SH-SY5Y (cell line): ENCODE data around the gene CA7.

Source experiments
- GATA2 ChIP-seq: IDR thresholded peaks from 2 replicates; pipeline ENCODE4 v1.6.1; 2011; ENCODE audit warnings: mild to moderate bottlenecking, low read depth, low read length
- GATA3 ChIP-seq: IDR thresholded peaks from 2 replicates; pipeline ENCODE4 v1.6.1; 2011; ENCODE audit warnings: low read depth, mild to moderate bottlenecking, low read length, moderate library complexity

The CA7 gene

DNA sequence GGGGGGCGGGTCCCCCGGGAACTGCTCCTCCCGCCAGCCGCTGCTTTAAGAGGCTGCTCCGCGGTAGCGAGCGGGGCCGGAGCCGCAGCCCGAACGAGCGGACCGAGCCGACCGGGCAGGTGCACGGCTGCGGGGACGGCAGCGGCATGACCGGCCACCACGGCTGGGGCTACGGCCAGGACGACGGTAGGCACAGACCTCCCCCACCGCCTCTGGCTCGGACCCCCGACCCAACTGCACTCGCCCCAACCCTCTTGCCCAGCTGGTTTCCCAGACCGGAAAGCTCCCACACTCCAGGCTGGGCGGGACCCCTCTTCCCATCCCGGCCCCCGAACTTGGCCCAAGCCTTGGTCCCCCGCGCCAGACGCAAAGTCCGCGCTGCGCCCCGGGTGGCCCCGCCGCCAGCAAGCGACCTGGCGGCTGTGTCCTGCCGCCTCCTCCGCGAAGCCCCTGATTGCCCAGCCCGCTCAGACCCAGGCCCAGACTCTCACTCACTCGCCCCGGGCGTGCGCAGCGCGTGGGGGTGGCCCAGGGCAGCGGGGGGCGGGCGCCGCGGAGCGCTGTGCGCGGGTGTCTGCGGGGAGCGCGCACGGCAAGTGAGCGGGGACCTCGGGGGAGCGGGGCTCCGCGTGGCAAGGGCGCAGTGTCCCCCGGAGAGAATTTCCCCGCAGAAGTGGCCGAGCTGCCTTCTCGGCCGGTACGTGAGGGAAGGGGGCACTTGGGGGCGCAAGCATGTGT, at the start of gene CA7:
CA7 (plus strand) TSS at position 73 of the 738 bp plus-strand sequence; CDS start at position 147, 74 bp downstream.
- no peak for TF ChIP-seq GATA3
- TF ChIP-seq GATA2 = no peak

DNA sequence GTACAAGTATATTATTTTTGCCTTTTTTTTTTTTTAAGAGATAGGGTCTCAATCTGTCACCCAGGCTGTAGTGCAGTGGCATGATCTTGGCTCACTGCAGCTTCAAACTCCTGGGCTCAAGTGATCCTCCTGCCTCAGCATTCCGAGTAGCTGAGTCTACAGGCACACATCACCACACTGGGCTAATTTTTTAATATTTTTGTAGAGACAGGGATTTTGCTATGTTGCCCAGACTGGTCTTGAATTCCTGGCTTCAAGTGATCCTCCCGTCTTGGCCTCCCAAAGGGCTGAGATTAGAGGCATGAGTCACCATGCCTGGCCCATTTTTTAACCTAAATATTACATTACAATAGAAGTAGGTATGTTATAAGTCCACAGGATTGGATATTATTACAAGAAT, 46.1 kb upstream of the CA7 start:
- TF ChIP-seq GATA2 (no peak), GATA3 (no peak)

DNA sequence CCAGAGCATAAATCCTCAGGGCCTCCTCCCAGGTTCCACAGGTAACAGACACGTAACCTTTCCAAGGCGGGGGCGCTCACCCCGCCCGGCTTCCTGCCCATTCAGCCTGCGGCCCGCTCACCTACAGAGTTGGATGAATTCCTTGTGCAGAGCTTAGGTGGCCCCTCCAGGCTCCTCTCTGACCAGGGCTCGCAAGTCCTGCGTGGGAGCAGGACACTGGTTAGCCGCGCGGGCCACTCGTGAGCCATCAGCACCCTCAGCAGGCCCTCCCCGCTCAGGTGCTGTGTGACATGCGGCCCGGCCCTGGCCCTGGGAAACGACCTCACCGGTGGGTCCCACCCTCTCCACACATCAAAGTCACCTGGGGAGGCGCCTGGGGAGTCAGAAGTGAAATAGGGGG, 43.4 kb upstream of the CA7 start:
- no peak for TF ChIP-seq GATA2
- TF ChIP-seq GATA3 = no peak

GRCh38 chr16:66801320-66802105, 42.7 kb upstream of the CA7 start, which contains the start of gene TERB1:
Gene TERB1 (minus strand): TSS chr16:66801584. CDS start chr16:66796798, 4,786 bp downstream.
- no peak for TF ChIP-seq GATA2
- no peak for TF ChIP-seq GATA3

DNA sequence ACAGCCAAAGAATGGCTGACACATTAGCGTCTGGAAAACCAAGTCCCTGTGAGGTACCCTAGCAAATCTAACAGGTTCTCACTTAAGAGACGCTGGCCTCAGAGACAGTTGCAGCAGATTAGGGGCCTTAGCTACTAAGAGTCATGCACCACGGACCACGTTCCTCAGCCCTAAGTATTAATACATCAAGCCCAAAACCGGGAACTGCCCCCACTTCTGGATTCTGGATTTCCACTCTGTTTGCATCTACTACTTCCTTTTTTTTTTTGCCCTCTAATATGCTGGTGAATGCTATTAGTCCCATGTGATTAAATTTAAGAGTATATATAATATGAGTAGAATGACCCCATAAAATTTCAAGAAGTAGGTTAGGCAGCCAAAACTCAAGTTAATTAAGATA, 42.1 kb upstream of the CA7 start:
- no peak for TF ChIP-seq GATA3
- TF ChIP-seq GATA2 = no peak

- TF ChIP-seq GATA2 (no peak), GATA3 (no peak)
These were observed 34.4 kb upstream of the CA7 start for GRCh38 chr16:66809765-66810164.

GRCh38 chr16:66810391-66810790, 33.8 kb upstream of the CA7 start:
- no peak for TF ChIP-seq GATA2
- TF ChIP-seq GATA3 = no peak

GRCh38 chr16:66811043-66811442, 33.2 kb upstream of the CA7 start:
- TF ChIP-seq GATA2 (no peak), GATA3 (no peak)

DNA sequence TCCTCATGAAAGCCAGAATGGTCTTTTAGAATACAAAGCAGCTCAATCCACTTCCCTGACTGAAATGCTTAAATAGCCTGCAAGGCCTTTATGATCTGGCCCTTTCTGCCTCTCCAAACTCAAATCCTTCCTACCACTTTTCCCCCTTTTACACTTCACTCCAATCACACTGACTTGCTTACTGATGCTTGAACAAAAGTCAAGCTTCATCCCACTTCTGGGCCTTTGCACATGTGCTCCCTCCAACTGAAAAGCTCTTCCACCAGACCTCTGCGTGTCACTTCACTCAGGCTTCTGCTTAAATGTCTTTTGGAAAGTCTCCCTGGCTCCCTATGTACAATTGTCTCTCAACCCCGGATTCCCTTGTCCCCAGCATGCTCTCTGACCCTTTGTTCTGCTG, 29.5 kb upstream of the CA7 start:
- no peak for TF ChIP-seq GATA2
- TF ChIP-seq GATA3 = no peak

DNA sequence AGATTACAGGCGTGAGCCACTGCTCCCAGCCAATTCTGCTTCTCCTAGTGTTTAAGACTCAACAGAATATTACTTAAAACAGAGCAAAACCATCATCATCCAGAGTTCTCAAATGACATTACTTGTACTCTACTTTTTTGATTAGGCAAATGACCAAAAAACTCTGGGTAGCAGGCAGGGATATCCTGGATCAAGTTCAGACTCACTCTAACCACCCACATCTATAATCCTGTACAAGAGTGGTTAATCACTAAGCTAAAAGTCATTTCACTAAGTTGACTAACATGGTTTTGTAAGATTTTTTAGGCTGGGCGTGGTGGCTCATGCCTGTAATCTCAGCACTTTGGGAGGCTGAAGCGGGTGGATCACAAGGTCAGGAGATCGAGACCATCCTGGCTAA, 20.2 kb upstream of the CA7 start:
- TF ChIP-seq GATA2 (no peak), GATA3 (no peak)

DNA sequence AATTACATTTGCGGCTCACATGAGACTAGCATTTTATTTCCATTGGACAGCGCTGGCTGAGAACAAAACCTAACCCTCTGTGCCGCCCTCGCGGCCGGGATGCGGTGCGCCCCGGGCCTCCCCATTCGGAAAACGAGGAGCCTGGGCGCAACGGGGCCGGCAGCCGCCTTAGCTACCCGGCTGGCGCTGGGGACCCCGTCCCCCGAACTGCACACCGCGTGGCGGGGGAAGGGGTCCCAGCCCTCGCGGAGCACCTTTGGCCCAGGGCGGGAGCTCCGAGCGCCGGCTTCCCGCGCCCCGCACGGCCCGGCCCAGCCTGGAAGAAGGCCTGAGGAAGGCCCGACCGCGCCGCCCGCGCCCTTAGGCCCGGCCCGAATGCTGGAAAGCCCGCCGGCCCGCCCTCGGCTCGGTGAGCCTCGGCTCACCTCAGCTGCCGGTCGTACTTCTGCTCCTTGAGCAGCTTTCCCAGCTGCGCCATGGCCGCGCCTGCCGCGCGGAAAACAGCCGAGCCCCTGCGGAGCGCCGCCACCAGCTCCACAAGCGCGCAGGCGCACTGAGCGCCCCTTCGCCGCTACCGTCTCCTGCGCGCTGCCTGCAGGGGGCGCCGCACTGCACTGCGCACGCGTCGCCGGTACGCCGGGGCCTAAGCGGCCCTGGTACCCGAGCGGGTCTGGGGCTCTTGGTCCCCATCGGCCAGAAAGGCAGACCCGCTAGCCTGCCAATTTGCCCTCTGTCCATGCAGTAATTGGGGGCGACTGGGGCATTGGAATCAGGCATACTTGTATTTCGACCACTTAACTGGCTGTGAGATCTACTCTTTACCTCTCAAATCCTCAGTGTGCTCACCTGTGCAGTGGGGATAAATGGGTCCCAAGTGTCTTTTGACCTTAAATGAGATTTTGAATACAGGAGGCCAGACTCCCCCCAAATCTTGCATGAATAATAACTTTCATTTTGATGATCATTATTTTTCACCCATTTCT, 13.5 kb upstream of the CA7 start, which contains the start of gene NAE1:
NAE1 (minus strand) TSS at position 555 of the 983 bp plus-strand sequence; CDS start at position 478, 77 bp downstream.
- TF ChIP-seq GATA3 = no peak
- no peak for TF ChIP-seq GATA2

- TF ChIP-seq GATA3 (no peak), GATA2 (no peak)
These were observed 12.0 kb upstream of the CA7 start for GRCh38 chr16:66832190-66832589.

DNA sequence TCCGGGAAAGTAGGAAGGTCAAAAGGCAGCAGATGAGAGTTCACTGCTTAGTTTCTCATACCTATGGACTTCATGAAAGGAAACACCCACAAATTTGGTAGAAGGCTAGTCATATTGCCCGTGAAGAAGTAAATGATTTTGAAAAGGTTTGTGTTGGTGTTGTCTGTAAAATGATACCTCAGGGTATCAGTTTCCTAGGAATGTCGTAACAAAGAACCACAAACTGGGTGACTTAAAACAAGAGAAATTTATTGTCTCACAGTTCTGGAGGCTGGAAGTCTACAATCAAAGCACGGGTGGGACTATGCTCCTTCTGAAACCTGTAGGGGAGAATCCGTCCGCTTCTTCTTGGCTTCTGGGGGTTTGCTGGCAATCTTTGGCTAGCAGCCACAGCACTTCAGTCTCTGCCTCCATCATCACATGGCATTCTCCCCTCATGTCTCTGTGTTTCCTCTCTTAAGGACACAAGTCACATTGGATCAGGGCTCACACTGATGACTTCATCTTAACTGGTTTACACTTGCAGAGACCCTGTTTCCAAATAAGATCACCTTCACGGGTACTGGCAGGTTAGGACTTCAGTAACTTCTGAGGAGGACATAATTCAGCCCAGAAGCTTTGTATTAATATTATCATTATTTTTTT, 11.4 kb upstream of the CA7 start:
- TF ChIP-seq GATA3 = no peak
- TF ChIP-seq GATA2 = no peak
